IPS-11a (cell line): ENCODE data around the gene IFNA7.
"Not testable (repeated sequence)": the region's sequence is repeated elsewhere in the genome, so short reads cannot be mapped to it uniquely, and the experiment has no call there.

Experiments
- H3K4me3 ChIP-seq: one replicate; pipeline ENCODE4 v1.5.1; 2013; ENCODE audit warnings: low read depth, low read length, control low read depth

IFNA7 gene

DNA sequence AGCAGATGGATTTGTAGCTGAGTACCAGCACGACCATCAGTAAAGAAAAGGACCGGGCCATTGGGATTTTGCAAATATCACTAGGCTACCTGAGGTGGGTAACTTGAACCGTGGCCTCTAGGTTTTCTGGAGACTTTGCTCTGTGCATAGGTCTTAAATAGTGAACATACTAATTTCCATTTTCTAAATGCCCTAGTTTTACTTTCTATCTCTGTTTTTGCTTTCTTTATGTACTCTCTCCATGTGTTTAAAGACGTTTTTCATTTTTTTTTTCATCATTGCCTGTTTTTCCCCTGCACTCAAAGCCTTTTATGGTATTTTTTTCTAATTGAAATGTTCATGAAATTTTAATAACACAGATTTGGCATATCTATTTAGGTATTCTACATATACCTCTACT, at the start of gene IFNA7:
TSS of gene IFNA7 (minus strand) at position 101 of the 400 bp plus-strand sequence. CDS start at position 61, 40 bp downstream.
- not testable (repeated sequence) for H3K4me3 ChIP-seq

DNA sequence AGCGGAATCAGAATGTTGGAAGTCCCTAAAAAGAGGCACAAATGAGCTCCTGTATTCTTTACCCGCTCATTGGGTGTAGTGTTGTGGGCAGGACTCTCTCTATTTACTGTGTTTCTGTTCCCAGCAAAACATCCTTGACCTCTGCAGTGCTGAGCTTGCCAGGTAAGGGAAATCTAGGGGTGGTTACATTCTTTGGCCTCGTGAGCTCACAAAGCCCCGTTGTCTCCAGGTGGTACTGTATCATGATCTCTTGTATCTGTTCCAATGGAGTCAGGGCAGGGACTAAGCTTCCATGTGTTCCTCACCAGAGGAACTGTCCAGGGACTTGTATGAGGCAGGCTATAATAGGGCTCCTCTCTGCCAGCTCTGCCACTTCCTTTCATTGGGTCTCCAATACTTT, 49.6 kb upstream of the IFNA7 start:
- H3K4me3 ChIP-seq, result no peak overlapping the region

GRCh38 chr9:21251190-21251589, 49.2 kb upstream of the IFNA7 start:
- H3K4me3 ChIP-seq, result no peak overlapping the region

- no peak overlapping the region for H3K4me3 ChIP-seq
These were observed 42.8 kb upstream of the IFNA7 start for GRCh38 chr9:21244836-21245235.

DNA sequence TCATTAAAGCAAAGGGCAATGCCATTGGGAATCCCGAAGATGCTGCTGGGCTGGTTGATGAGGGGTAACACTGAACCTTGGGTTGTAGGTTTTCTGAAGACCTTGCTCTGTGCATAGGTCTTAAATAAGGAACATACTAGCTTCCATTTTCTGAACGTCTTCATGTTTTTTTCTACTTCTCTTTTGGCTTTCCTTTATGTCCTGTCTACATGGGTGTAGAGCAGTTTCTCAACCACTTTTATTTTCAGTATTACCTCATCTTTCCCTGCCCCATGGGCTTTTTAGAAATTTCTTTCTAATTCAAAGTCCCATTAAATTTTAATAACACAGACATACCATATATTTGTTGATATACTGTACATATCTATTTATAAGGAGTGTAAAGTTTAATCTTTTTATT, 37.9 kb upstream of the IFNA7 start, which contains the start of gene IFNA14:
TSS of gene IFNA14 (minus strand) at position 95 of the 400 bp plus-strand sequence. CDS start at position 25, 70 bp downstream.
- no peak within 1 kb of the TSS for H3K4me3 ChIP-seq

DNA sequence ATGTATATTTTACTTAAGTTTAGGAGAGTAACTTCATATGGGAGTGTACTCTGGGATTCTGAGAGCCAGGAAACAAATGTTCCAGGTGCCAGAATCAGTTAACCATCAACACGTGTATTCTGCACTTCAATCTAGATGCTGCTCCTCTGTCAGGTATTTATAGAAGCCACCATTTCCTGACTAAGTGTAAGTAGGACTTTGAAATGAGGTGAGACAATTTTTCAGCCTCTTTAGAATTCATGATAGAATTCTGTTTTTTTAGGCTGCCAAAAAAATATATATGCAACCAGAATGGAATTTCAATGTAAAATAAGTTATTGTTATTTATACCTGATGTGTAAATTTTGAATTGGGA, 34.3 kb upstream of the IFNA7 start:
- not testable (repeated sequence) for H3K4me3 ChIP-seq

- not testable (repeated sequence) for H3K4me3 ChIP-seq
These were observed 33.7 kb upstream of the IFNA7 start for GRCh38 chr9:21235468-21236359.

GRCh38 chr9:21234153-21234687, 32.2 kb upstream of the IFNA7 start:
- H3K4me3 ChIP-seq, result no peak overlapping the region

- no peak overlapping the region for H3K4me3 ChIP-seq
These were observed 31.3 kb upstream of the IFNA7 start for GRCh38 chr9:21233258-21233657.

DNA sequence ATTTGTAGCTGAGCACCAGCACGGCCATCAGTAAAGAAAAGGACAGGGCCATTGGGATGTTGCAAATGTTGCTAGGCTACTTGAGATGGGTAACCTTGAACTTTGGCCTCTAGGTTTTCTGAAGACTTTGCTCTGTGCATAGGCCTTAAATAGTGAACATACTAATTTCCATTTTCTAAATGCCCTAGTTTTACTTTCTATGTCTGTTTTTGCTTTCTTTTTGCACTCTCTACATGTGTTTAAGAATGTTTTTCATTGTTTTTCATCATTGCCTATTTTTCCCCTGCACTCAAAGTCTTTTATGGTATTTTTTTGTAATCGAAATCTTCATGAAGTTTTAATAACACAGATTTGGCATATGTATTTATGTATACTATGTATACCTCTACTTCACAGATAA, 26.1 kb upstream of the IFNA7 start, which contains the start of gene IFNA17:
TSS of gene IFNA17 (minus strand) at position 101 of the 400 bp plus-strand sequence. CDS start at position 52, 49 bp downstream.
- H3K4me3 ChIP-seq, result no peak within 1 kb of the TSS

DNA sequence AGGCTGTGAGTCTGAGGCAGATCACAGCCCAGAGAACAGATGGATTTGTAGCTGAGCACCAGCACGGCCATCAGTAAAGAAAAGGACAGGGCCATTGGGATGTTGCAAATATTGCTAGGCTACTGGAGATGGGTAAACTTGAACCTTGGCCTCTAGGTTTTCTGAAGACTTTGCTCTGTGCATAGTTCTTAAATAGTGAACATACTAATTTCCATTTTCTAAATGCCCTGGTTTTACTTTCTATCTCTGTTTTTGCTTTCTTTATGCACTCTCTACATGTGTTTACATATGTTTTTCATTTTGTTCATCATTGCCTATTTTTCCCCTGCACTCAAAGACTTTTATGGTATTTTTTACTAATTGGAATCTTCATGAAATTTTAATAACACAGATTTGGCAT, 15.2 kb upstream of the IFNA7 start, which contains the start of gene IFNA16:
TSS of gene IFNA16 (minus strand) at position 101 of the 400 bp plus-strand sequence. CDS start at position 95, 6 bp downstream.
- not testable (repeated sequence) for H3K4me3 ChIP-seq

DNA sequence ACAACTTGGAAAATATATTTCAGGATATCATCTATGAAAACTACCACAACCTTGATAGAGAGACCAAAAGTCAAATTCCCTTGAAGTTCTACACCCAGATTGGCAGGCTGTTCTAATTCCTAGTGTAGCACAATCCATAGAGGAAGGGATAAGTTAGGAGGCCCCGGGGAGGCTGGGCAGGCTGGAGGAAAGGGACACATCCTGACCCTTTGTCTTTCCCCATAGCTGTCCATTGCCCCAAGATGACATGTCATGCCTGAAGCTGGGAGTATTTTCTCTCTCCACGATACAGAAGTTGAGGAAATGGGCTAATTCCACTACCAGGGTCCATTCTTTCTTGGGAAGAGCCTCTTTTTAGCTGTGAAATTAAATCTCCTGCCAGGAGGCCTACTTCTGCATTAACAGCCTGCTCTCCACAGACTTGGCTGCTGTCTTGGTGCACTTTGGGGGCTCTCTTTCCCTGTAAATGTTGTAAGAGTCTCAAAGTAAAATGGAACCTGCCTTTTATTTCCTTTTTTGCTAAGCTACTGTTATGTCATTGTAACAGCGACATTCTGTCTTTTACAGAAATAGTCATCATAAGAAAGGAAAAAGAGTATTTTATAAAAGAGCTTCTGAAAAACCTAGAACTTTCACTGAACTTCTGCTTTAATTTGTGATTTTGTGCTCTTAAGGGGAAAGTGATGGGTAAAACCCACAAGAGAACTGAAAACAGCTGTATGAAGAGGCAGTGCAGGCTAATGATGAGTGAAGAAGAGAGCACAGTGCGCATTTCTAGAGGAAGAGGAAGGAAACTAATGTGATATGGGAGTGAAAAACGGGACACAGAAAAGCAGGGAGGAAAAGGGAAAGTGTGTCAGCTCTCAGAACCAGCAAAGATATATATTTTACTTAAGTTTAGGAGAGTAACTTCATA, 11.7 kb upstream of the IFNA7 start:
- H3K4me3 ChIP-seq, result not testable (repeated sequence)

GRCh38 chr9:21212160-21212559, 10.2 kb upstream of the IFNA7 start:
- not testable (repeated sequence) for H3K4me3 ChIP-seq

DNA sequence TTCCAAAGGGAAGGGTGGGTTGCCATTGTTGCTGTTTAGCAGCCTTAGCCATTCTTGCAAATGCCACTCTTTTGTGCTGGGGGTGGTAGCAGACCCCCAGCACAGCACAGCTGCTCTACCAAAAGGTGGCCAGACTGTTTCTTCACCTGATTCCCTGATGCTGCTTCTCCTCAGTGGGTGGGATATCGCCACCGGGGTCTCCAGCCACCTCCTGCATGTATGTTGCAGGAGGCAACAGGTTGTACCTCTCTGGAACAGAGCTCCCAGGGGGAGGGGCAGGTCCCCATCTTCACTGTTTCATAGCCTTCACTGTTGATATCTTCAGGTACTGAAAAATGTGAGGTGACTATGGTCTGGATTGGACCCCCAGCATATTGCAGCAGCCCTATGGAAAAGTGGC, 8.8 kb upstream of the IFNA7 start:
- not testable (repeated sequence) for H3K4me3 ChIP-seq

DNA sequence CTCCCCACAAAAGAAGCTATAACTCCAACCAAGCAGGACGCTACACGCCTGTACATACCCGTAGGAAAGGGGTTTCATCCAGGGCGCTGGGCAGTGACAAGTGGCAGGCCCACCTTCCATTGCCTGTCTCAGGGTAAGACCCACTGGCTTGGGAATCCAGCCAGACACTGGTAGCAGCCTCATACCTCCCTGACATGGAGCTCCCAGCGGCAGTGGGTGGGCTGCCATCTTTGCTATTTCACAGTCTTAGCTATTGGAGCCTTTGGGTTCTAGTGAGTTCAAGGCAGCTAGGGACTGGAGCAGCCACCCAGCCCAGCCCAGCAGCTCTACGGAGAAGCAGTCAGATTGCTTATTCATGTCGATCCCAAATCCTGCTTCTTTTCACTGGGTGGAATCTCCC, 8.3 kb upstream of the IFNA7 start:
- H3K4me3 ChIP-seq, result no peak overlapping the region

DNA sequence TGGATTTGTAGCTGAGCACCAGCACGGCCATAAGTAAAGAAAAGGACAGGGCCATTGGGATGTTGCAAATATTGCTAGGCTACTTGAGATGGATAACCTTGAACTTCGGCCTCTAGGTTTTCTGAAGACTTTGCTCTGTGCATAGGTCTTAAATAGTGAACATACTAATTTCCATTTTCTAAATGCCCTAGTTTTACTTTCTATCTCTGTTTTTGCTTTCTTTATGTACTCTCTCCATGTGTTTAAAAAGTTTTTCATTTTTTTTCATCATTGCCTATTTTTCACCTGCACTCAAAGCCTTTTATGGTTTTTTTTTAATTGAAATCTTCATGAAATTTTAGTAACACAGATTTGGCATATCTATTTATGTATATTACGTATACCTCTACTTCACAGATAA, 5.0 kb upstream of the IFNA7 start, which contains the start of gene IFNA10:
TSS of gene IFNA10 (minus strand) at position 101 of the 400 bp plus-strand sequence. CDS start at position 55, 46 bp downstream.
- H3K4me3 ChIP-seq, result not testable (repeated sequence)

- no peak overlapping the region for H3K4me3 ChIP-seq
These were observed 3.2 kb upstream of the IFNA7 start for GRCh38 chr9:21205204-21205603.

DNA sequence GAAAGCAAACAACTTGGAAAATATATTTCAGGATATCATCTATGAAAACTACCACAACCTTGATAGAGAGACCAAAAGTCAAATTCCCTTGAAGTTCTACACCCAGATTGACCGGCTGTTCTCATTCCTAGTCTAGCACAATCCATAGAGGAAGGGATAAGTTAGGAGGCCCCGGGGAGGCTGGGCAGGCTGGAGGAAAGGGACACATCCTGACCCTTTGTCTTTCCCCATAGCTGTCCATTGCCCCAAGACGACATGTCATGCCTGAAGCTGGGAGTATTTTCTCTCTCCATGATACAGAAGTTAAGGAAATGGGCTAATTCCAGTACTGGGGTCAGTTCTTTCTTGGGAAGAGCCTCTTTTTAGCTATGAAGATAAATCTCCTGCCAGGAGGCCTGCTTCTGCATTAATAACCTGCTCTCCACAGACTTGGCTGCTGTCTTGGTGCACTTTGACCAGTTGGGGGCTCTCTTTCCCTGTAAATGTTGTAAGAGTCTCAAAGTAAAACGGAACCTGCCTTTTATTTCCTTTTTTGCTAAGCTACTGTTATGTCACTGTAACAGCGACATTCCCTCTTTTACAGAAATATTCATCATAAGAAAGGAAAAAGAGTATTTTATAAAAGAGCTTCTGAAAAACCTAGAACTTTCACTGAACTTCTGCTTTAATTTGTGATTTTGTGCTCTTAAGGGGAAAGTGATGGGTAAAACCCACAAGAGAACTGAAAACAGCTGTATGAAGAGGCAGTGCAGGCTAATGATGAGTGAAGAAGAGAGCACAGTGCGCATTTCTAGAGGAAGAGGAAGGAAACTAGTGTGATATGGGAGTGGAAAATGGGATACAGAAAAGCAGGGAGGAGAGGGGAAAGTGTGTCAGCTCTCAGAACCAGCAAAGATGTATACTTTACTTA, 6.9 kb downstream of the IFNA7 start:
- H3K4me3 ChIP-seq, result not testable (repeated sequence)

DNA sequence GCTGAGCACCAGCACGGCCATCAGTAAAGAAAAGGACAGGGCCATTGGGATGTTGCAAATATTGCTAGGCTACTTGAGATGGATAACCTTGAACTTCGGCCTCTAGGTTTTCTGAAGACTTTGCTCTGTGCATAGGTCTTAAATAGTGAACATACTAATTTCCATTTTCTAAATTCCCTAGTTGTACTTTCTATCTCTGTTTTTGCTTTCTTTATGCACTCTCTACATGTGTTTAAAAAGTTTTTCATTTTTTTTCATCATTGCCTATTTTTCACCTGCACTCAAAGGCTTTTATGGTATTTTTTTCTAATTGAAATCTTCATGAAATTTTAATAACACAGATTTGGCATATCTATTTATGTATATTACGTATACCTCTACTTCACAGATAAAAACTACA, 14.5 kb downstream of the IFNA7 start, which contains the start of gene IFNA4:
TSS of gene IFNA4 (minus strand) at position 101 of the 400 bp plus-strand sequence. CDS start at position 45, 56 bp downstream.
- not testable (repeated sequence) for H3K4me3 ChIP-seq
